Measurements from ENCODE around the gene PRR5. TPM values are rescaled to one million over a fixed set of nuclear protein-coding genes. Genes with fewer than 3 reads are reported as not detected.
"Not testable (repeated sequence)": the region's sequence is repeated elsewhere in the genome, so short reads cannot be mapped to it uniquely, and the experiment has no call there.

PRR5 gene
- total RNA-seq, 1 donor from 2014 or later: 9.6 TPM

GRCh38 chr22:44743247-44743646 lies 41.2 kb downstream of the PRR5 start:
- no peak for ATAC-seq
- intact Hi-C loops (cut with DNase I): no loop called here
- Histone ChIP-seq H3K4me3 (no peak overlapping the region), H3K36me3 (no peaks in the 10 kb centered on the region), H3K27ac (no peak overlapping the region), H3K9me3 (no peaks in the 10 kb centered on the region), H3K27me3 (ENCODE audit: low read depth) (peaks cover 5% of the 10 kb centered on the region), H3K4me1 (no peaks in the 10 kb centered on the region)
- DNase-seq: no peak
- TF ChIP-seq CTCF (IDR thresholded peaks at IDR 0.05): no peak

- no peak overlapping the region for H3K4me3 ChIP-seq
- no peak overlapping the region for H3K27ac ChIP-seq
- TF ChIP-seq CTCF (IDR thresholded peaks at IDR 0.05): no peak
- no peak for ATAC-seq
- peaks cover 3% of the 10 kb centered on the region for H3K27me3 ChIP-seq (ENCODE audit: low read depth)
- no peaks in the 10 kb centered on the region for H3K9me3 ChIP-seq
- no peaks in the 10 kb centered on the region for H3K4me1 ChIP-seq
- no peak for DNase-seq
- H3K36me3 ChIP-seq: no peaks in the 10 kb centered on the region
- intact Hi-C loops (cut with DNase I): no loop called here
Measured at GRCh38 chr22:44743804-44744211, 41.8 kb downstream of the PRR5 start.

GRCh38 chr22:44745853-44746789 lies 44.1 kb downstream of the PRR5 start:
- ATAC-seq (no peak), DNase-seq (no peak)
- intact Hi-C loops (cut with DNase I): no loop called here
- Histone ChIP-seq H3K4me3 (no peak overlapping the region), H3K27me3 (ENCODE audit: low read depth) (peaks cover 3% of the 10 kb centered on the region), H3K4me1 (no peaks in the 10 kb centered on the region), H3K36me3 (no peaks in the 10 kb centered on the region), H3K27ac (peak overlapping the region; percentile 31), H3K9me3 (no peaks in the 10 kb centered on the region)
- no peak for TF ChIP-seq CTCF (IDR thresholded peaks at IDR 0.05)

- H3K27ac ChIP-seq; H3K9me3 ChIP-seq; ATAC-seq; H3K4me1 ChIP-seq; H3K36me3 ChIP-seq; H3K4me3 ChIP-seq; intact Hi-C loops (cut with DNase I); DNase-seq: not testable (repeated sequence)
- H3K27me3 ChIP-seq (ENCODE audit: low read depth): peaks cover 13% of the 10 kb centered on the region
Measured at GRCh38 chr22:44747784-44748127, 45.8 kb downstream of the PRR5 start.

- no peak overlapping the region for H3K4me3 ChIP-seq
- DNase-seq (no peak), ATAC-seq (no peak)
- no peaks in the 10 kb centered on the region for H3K36me3 ChIP-seq
- intact Hi-C loops (cut with DNase I): no loop called here
- peaks cover 18% of the 10 kb centered on the region for H3K27me3 ChIP-seq (ENCODE audit: low read depth)
- H3K27ac ChIP-seq: no peak overlapping the region
- TF ChIP-seq CTCF (IDR thresholded peaks at IDR 0.05): no peak
- H3K9me3 ChIP-seq: no peaks in the 10 kb centered on the region
- peaks cover 4% of the 10 kb centered on the region for H3K4me1 ChIP-seq
Measured at GRCh38 chr22:44748524-44748923, 46.5 kb downstream of the PRR5 start.

GRCh38 chr22:44750481-44750880 lies 48.5 kb downstream of the PRR5 start:
- H3K4me3 ChIP-seq: no peak overlapping the region
- intact Hi-C loops (cut with DNase I): no loop called here
- peaks cover 16% of the 10 kb centered on the region for H3K4me1 ChIP-seq
- TF ChIP-seq CTCF (IDR thresholded peaks at IDR 0.05): no peak
- H3K9me3 ChIP-seq: no peaks in the 10 kb centered on the region
- ATAC-seq: no peak
- peaks cover 31% of the 10 kb centered on the region for H3K27me3 ChIP-seq (ENCODE audit: low read depth)
- no peaks in the 10 kb centered on the region for H3K36me3 ChIP-seq
- no peak overlapping the region for H3K27ac ChIP-seq
- no peak for DNase-seq

All from lower lobe of right lung (tissue), 2 donors.